ENCODE measurements around the gene NRK. TPM values are rescaled to one million over a fixed set of nuclear protein-coding genes. Genes with fewer than 3 reads are reported as not detected.
"Not testable (repeated sequence)": the region's sequence is repeated elsewhere in the genome, so short reads cannot be mapped to it uniquely, and the experiment has no call there.

Gene NRK
- total RNA-seq, 2 donors from 2014 or later, result 0.52 to 2.0 TPM

DNA sequence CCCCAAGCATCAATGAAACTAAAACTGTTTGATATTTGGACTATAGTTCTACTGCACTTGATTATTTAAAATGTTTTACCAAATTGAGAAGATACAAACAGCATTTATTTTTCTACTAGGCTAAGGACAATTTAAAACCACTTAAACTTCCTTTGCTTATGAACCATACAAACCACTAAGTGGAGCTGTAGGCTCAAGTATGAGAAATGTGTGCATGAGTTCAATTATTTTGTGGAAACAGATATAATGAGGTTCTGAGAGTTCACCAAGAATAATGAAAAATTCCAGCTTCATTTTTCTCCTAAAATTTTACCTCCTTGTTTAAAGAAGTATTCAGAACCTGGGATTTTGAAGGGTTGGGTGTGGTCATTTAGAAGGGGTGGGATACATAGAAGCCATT is 153.0 kb downstream of the NRK start:
- no peaks in the 10 kb centered on the region for H3K27me3 ChIP-seq
- no peaks in the 10 kb centered on the region for H3K36me3 ChIP-seq (replicated peaks in 1 of 2; ENCODE audit: insufficient read depth in 1 of 2, low read depth in 2 of 2)
- H3K27ac ChIP-seq, result no peak overlapping the region
- no peaks in the 10 kb centered on the region for H3K4me1 ChIP-seq
- DNase-seq, result no peak
- no peak overlapping the region for H3K4me3 ChIP-seq
- no peaks in the 10 kb centered on the region for H3K9me3 ChIP-seq
- no peak for TF ChIP-seq POLR2A (IDR thresholded peaks at IDR 0.05)
- TF ChIP-seq, protein P1, sequence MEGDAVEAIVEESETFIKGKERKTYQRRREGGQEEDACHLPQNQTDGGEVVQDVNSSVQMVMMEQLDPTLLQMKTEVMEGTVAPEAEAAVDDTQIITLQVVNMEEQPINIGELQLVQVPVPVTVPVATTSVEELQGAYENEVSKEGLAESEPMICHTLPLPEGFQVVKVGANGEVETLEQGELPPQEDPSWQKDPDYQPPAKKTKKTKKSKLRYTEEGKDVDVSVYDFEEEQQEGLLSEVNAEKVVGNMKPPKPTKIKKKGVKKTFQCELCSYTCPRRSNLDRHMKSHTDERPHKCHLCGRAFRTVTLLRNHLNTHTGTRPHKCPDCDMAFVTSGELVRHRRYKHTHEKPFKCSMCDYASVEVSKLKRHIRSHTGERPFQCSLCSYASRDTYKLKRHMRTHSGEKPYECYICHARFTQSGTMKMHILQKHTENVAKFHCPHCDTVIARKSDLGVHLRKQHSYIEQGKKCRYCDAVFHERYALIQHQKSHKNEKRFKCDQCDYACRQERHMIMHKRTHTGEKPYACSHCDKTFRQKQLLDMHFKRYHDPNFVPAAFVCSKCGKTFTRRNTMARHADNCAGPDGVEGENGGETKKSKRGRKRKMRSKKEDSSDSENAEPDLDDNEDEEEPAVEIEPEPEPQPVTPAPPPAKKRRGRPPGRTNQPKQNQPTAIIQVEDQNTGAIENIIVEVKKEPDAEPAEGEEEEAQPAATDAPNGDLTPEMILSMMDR (IDR thresholded peaks at IDR 0.05), result peak in 5 of 7 experiments; percentile 23 to 58 (median 50)
- intact Hi-C loops (cut with DNase I), result no loop called here
- no peak for ATAC-seq

DNA sequence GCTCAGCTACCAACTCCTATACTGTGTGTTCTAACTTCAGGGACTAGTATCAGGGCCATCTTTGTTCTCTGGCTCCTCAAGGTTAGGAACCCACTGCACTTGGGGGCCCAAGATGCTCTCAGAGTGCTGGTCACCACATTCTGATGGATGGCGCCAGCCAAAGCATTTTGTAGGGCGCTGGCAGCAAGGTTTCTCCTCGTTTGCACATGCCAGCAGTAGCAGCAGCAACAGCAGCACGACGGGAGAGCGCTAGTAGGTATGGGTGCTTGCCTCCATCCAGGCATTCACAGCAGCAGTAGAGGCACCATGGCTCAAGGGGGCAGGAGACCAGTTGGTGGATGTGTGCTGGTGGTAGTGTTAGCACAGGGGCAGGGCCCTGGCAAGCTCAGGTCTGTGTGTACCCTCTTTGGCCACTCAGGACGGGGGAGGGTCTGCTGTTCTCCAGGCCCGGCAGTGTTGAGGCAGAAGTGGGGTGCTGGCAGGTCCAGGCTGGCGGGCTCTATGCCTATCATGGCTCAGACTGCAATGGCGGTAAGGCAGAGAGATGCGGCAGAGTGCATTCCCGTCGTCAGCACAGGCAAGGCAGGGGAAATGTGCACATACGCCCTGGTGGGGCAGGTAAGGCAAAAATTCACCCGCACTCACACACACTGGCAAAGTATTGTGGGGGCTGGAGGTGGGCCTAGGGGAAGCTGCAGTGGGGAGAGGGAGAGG is 159.6 kb downstream of the NRK start:
- H3K36me3 ChIP-seq (replicated peaks in 1 of 2; ENCODE audit: insufficient read depth in 1 of 2, low read depth in 2 of 2), result no peaks in the 10 kb centered on the region
- intact Hi-C loops (cut with DNase I), result no loop called here

DNA sequence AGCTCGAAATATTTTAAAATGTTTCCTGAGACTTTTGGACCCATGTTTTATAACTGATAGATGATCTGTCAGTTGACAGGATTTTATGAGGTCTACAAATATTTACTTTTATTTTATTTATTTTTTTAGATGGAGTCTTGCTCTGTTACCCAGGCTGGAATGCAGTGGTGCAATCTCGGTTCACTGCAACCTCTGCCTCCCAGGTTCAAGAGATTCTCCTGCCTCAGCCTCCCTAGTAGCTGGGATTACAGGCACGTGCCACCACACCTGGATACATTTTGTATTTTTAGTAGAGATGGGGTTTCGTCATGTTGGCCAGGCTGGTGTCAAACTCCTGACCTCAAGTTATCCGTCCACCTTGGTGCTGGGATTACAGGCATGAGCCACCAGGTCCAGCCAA is 166.1 kb downstream of the NRK start:
- H3K36me3 ChIP-seq (replicated peaks in 1 of 2; ENCODE audit: insufficient read depth in 1 of 2, low read depth in 2 of 2); H3K4me3 ChIP-seq; intact Hi-C loops (cut with DNase I); ATAC-seq; H3K4me1 ChIP-seq; H3K9me3 ChIP-seq; H3K27me3 ChIP-seq; DNase-seq; H3K27ac ChIP-seq: not testable (repeated sequence)
- 66 to 70% methylated on average over 5 of the region's 5 CpGs for WGBS, 2 donors

More for the DNA sequence above, 159.6 kb downstream of the NRK start:
- H3K4me1 ChIP-seq, result no peaks in the 10 kb centered on the region
- no peak overlapping the region for H3K4me3 ChIP-seq
- TF ChIP-seq POLR2A (IDR thresholded peaks at IDR 0.05), result no peak
- TF ChIP-seq, protein P1 (IDR thresholded peaks at IDR 0.05), result no peak
- H3K27ac ChIP-seq, result no peak overlapping the region
- H3K27me3 ChIP-seq, result no peaks in the 10 kb centered on the region
- DNase-seq (no peak), ATAC-seq (no peak)
- 83% methylated on average over 12 of the region's 15 CpGs; no CpG with 5 or more reads in 1 of the 2 donors for WGBS, 2 donors
- no peaks in the 10 kb centered on the region for H3K9me3 ChIP-seq

DNA sequence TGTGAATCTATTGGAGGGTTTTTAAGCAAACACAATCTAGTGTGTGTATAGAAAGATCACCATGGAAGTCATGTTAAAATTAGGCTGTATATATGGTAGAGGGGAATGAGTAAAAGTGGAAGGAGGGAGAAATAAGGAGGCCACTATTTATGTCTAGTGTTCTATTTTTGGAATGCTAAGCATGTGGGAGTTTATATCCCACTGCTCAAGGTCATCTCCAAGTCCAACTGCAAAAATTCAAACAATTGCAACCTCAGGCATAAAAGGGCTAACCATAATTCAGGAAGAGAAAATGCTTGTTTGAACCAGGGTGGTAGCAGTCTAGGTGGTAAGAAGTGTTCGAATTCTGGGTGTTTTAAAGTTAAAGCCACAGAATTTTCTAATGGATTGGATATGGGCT is 177.0 kb downstream of the NRK start:
- TF ChIP-seq, protein P1 (IDR thresholded peaks at IDR 0.05), result no peak
- TF ChIP-seq POLR2A (IDR thresholded peaks at IDR 0.05), result no peak
- no peaks in the 10 kb centered on the region for H3K27me3 ChIP-seq
- ATAC-seq (no peak), DNase-seq (no peak)
- H3K4me1 ChIP-seq, result peaks cover 10% of the 10 kb centered on the region
- intact Hi-C loops (cut with DNase I), result no loop called here
- H3K36me3 ChIP-seq (replicated peaks in 1 of 2; ENCODE audit: insufficient read depth in 1 of 2, low read depth in 2 of 2), result no peaks in the 10 kb centered on the region
- H3K27ac ChIP-seq, result no peak overlapping the region
- no peaks in the 10 kb centered on the region for H3K9me3 ChIP-seq
- WGBS, 2 donors, result 31 to 67% methylated on average over 1 of the region's 1 CpG
- H3K4me3 ChIP-seq, result no peak overlapping the region

DNA sequence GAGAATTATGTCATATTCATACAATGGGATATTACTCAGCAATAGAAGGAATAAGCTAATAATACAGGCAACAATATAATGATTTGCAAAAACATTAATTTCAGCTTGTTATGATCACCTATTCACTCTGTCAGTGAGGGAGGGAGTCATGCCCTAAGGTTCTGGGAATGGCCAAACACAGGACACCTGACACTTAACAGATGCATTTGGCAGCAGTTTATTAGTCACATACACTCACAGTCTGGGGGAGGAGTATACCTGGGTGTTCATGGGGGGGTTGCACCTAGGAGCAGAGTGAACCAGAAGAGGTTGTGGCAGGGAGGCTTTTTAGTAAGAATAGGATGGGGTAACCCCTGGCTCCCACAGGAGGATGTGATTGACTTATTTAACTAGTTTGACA is 177.9 kb downstream of the NRK start:
- no peaks in the 10 kb centered on the region for H3K36me3 ChIP-seq (replicated peaks in 1 of 2; ENCODE audit: insufficient read depth in 1 of 2, low read depth in 2 of 2)
- H3K27ac ChIP-seq, result no peak overlapping the region
- DNase-seq (no peak), ATAC-seq (no peak)
- H3K27me3 ChIP-seq, result no peaks in the 10 kb centered on the region
- H3K4me1 ChIP-seq, result peaks cover 10% of the 10 kb centered on the region
- TF ChIP-seq, protein P1 (IDR thresholded peaks at IDR 0.05), result no peak
- H3K9me3 ChIP-seq, result no peaks in the 10 kb centered on the region
- intact Hi-C loops (cut with DNase I), result no loop called here
- H3K4me3 ChIP-seq, result no peak overlapping the region

DNA sequence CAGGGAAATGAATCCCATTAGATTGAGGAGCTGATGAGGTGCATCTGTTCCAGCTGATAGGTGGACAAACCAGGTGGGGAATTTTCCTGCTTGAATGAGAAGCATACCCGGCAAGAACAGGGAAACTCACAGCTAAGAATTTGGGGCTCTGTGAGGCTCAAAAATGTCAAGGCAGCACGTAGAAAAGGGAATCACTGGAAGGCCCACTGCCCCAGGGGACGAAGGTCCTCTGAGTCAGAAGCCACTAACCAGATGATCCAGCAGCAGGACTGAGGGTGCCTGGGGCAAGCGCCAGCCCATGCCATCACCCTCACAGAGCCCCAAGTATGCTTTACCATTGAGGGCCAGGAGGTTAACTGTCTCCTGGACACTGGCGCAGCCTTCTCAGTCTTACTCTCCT is 178.3 kb downstream of the NRK start:
- H3K4me3 ChIP-seq; intact Hi-C loops (cut with DNase I); DNase-seq; H3K27me3 ChIP-seq; H3K27ac ChIP-seq; ATAC-seq; H3K9me3 ChIP-seq; H3K36me3 ChIP-seq (replicated peaks in 1 of 2; ENCODE audit: insufficient read depth in 1 of 2, low read depth in 2 of 2): not testable (repeated sequence)
- peaks cover 10% of the 10 kb centered on the region for H3K4me1 ChIP-seq
- 71 to 80% methylated on average over 1 to 5 of the region's 5 CpGs for WGBS, 2 donors
